GM12864 (cell line): ENCODE data around the gene RASSF6.
A peak's percentile ranks its signal among the peaks of the same experiment; 100 is the strongest.
"Not testable (repeated sequence)": the region's sequence is repeated elsewhere in the genome, so short reads cannot be mapped to it uniquely, and the experiment has no call there.

ENCODE experiments used
- DNase-seq: peaks from one replicate; pipeline ENCODE4 v3.0.0-alpha.2; 2011; ENCODE audit warnings: low read depth
- H3K4me3 ChIP-seq: 2 replicates; pipeline ENCODE4 v1.5.1; 2011; ENCODE audit warnings: mild to moderate bottlenecking, low read depth, low read length, control low read depth
- CTCF ChIP-seq: IDR thresholded peaks from 2 replicates; pipeline ENCODE4 v1.5.1; 2011; ENCODE audit warnings: low read depth, mild to moderate bottlenecking, moderate library complexity, low read length, control low read depth, inconsistent platforms; ENCODE audit errors: missing control alignments

Gene RASSF6

GRCh38 chr4:73603271-73603710 is 16.9 kb downstream of the RASSF6 start:
- no peak overlapping the region for H3K4me3 ChIP-seq
- no peak for TF ChIP-seq CTCF
- no peak for DNase-seq

DNA sequence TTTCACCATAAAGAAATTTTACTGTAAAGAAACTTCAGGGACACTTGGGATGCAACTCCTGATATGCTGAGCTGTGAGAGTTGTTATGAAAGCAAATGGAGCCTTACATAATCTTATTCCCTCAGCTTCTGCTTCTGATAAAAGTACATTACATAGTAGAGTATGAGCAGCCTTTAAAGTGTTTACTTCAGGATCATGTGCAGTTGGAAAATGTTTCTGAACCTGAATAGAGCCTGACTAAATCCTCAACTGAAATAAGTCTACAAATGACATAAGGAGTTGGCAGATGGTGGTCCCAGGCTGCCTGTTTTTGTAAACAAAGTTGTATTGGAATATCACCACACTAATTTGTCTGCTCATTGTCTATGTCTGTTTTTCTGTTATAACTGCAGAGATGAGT is 19.3 kb downstream of the RASSF6 start:
- no peak for TF ChIP-seq CTCF
- no peak overlapping the region for H3K4me3 ChIP-seq
- no peak for DNase-seq

- DNase-seq = no peak
- TF ChIP-seq CTCF = no peak
- no peak overlapping the region for H3K4me3 ChIP-seq
Observed at GRCh38 chr4:73599182-73599581, 21.1 kb downstream of the RASSF6 start.

- no peak overlapping the region for H3K4me3 ChIP-seq
- DNase-seq = no peak
- TF ChIP-seq CTCF = no peak
Observed at GRCh38 chr4:73597594-73597993, 22.6 kb downstream of the RASSF6 start.

GRCh38 chr4:73597183-73597582 is 23.1 kb downstream of the RASSF6 start:
- not testable (repeated sequence) for DNase-seq, H3K4me3 ChIP-seq

DNA sequence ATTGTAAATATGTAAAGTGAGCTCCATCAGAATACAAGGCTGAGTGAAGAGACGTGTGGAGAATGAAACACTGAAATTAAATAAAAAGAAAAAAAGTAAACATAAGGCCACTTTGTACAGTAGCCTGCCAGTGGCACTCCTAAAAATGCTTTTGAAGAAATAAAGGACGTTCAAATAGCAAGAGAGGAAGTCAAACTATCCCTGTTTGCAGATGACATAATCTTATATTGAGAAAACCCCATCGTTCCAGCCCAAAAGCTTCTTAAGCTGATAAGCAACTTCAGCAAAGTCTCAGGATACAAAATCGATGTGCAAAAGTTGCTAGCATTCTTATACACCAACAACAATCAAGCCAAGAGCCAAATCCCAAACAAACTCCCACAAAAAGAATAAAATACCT is 24.2 kb downstream of the RASSF6 start:
- no peak for TF ChIP-seq CTCF
- no peak for DNase-seq
- H3K4me3 ChIP-seq = no peak overlapping the region

DNA sequence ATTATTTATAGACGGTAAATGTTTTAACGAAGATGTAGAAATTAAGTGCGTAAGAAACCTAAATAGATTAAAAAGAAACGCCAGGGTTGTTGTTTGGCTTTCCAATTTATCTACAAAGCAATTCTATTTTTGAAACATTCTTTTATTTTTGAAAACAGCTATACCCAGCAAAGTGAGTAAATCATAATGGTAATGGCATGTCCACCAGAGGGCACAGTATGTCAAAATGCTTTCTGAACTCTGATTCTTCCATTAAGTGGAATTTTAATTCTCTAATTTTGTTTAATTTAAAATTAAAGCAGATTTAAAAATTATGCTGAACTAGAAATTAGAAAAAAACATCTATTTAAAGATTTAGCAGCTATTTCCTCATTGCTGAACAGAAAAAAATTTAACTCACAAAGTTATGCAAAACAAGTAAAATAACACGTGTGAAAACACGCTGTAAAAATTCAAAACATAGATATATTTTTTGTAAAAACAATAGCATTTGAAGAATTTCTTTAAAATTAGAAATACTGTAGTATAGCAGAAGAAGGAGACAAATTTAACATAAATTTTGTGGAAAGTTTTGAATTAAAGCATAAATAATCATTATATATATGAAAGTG is 26.5 kb downstream of the RASSF6 start:
- H3K4me3 ChIP-seq = no peak overlapping the region
- peak; percentile 38 for TF ChIP-seq CTCF
- DNase-seq = no peak
